SK-N-SH (cell line): ENCODE measurements around the gene NECTIN1. TPM values are rescaled to one million over a fixed set of nuclear protein-coding genes. Genes with fewer than 3 reads are reported as not detected.

Experiments
- CTCF ChIA-PET: fragments of 300-600, 350-600 bp; formaldehyde crosslinking; extraction: SDS; loops from one replicate; lab custom pipeline; 2021; lab: Yijun Ruan, JAX
- POLR2A ChIA-PET: fragments of 350-600 bp; sonication (Branson Sonifier 250); formaldehyde crosslinking; extraction: SDS; loops from one replicate; lab custom pipeline; 2020; ENCODE audit warnings: antibody characterized with exemption, inconsistent platforms; lab: Yijun Ruan, JAX
- DNase-seq: peaks from one replicate; pipeline ENCODE4 v3.0.0; 2012
- H2AFZ ChIP-seq: fragments of 200-600 bp; sonication (generic); 2 replicates; pipeline ENCODE4 v1.8.1; 2016; ENCODE audit warnings: antibody characterized with exemption, mild to moderate bottlenecking, low read depth
- H3F3A ChIP-seq: fragments of 200-600 bp; sonication (generic); replicated peaks from 2 replicates; pipeline ENCODE3; 2016; ENCODE audit warnings: antibody characterized with exemption, mild to moderate bottlenecking; ENCODE audit not compliant: insufficient read depth
- H3K27ac ChIP-seq, 2 experiments: fragments of 200-500 bp in 1 of 2; fragments of 200-600 bp in 1 of 2; sonication (Bioruptor generic) in 1 of 2; sonication (generic), shearing (Covaris generic) in 1 of 2; 2 replicates each; pipeline versions ENCODE4 v1.5.1 to v1.6.1; 2014 to 2016; ENCODE audit warnings: low read depth in 2 of 2, inconsistent platforms in 1 of 2, low read length in 1 of 2, mild to moderate bottlenecking in 1 of 2, mixed read lengths in 1 of 2
- H3K27me3 ChIP-seq: fragments of 200-600 bp; sonication (generic), shearing (Covaris generic); 2 replicates; pipeline ENCODE4 v1.6.1; 2016; ENCODE audit warnings: mixed run types; ENCODE audit not compliant: insufficient read depth
- H3K36me3 ChIP-seq, 2 experiments: fragments of 200-500 bp in 1 of 2; fragments of 200-600 bp in 1 of 2; sonication (Bioruptor generic) in 1 of 2; sonication (generic) in 1 of 2; replicated peaks in 1 of 2; 2 replicates each; pipeline versions ENCODE3 to v1.5.1; 2014 to 2016; ENCODE audit warnings: low read length in 1 of 2, mild to moderate bottlenecking in 1 of 2; ENCODE audit not compliant: insufficient read depth in 2 of 2, control insufficient read depth in 1 of 2
- H3K4me1 ChIP-seq, 2 experiments: fragments of 200-500 bp in 1 of 2; fragments of 200-600 bp in 1 of 2; sonication (Bioruptor generic) in 1 of 2; sonication (generic), shearing (Covaris generic) in 1 of 2; 2 replicates each; pipeline versions ENCODE4 v1.5.1 to v1.6.1; 2014 to 2016; ENCODE audit warnings: low read depth in 1 of 2, low read length in 1 of 2, mixed run types in 1 of 2; ENCODE audit not compliant: insufficient read depth in 2 of 2, control insufficient read depth in 1 of 2
- H3K4me2 ChIP-seq: fragments of 200-600 bp; sonication (generic), shearing (Covaris generic); 2 replicates; pipeline ENCODE4 v1.6.1; 2017; ENCODE audit warnings: mixed run types
- H3K4me3 ChIP-seq, 2 experiments: fragments of 200-500 bp in 1 of 2; fragments of 200-600 bp in 1 of 2; sonication (Bioruptor generic) in 1 of 2; sonication (generic), shearing (Covaris generic) in 1 of 2; 2 replicates each; pipeline versions ENCODE4 v1.5.1 to v1.8.1; 2014 to 2016; ENCODE audit warnings: low read depth in 2 of 2, inconsistent platforms in 1 of 2, low read length in 1 of 2, mild to moderate bottlenecking in 1 of 2, mixed read lengths in 1 of 2, moderate library complexity in 1 of 2
- H3K79me2 ChIP-seq: fragments of 200-600 bp; sonication (generic); 2 replicates; pipeline ENCODE4 v1.8.1; 2017; ENCODE audit warnings: mild to moderate bottlenecking; ENCODE audit not compliant: insufficient read depth
- H3K9ac ChIP-seq: fragments of 200-600 bp; sonication (generic); 2 replicates; pipeline ENCODE4 v1.6.1; 2017; ENCODE audit warnings: mixed run types
- H3K9me2 ChIP-seq: fragments of 200-600 bp; sonication (generic); 2 replicates; pipeline ENCODE4 v1.6.1; 2017; ENCODE audit warnings: mixed run types
- H3K9me3 ChIP-seq: fragments of 200-600 bp; sonication (generic); 2 replicates; pipeline ENCODE4 v1.6.1; 2017; ENCODE audit warnings: mixed run types, mild to moderate bottlenecking, moderate library complexity
- H4K20me1 ChIP-seq: fragments of 200-600 bp; sonication (generic); 2 replicates; pipeline ENCODE4 v1.6.1; 2017; ENCODE audit warnings: mild to moderate bottlenecking, mixed run types; ENCODE audit not compliant: insufficient read depth
- ELF1 ChIP-seq: IDR thresholded peaks from 2 replicates; pipeline ENCODE4 v1.4.0; 2012
- EP300 ChIP-seq, 2 experiments: IDR thresholded peaks; 2 replicates each; pipeline versions ENCODE4 v1.4.0 to v1.6.1; 2012; ENCODE audit warnings: borderline replicate concordance in 1 of 2, low read depth in 1 of 2, low read length in 1 of 2
- FOSL2 ChIP-seq: IDR thresholded peaks from 2 replicates; pipeline ENCODE4 v1.4.0; 2012; ENCODE audit warnings: low read depth, mild to moderate bottlenecking, moderate library complexity, borderline replicate concordance
- MEF2A ChIP-seq: IDR thresholded peaks from 2 replicates; pipeline ENCODE4 v1.4.0; 2012; ENCODE audit warnings: low read depth, borderline replicate concordance
- NFIC ChIP-seq: IDR thresholded peaks from 2 replicates; pipeline ENCODE4 v1.4.0; 2012; ENCODE audit warnings: borderline replicate concordance
- POLR2AphosphoS5 ChIP-seq: IDR thresholded peaks from 2 replicates; pipeline ENCODE4 v1.6.1; 2012; ENCODE audit warnings: low read depth, low read length
- RCOR1 ChIP-seq: fragments of 150-350 bp; IDR thresholded peaks from 2 replicates; pipeline ENCODE4 v1.6.1; 2017; ENCODE audit warnings: antibody characterized with exemption, low read length
- RFX5 ChIP-seq: IDR thresholded peaks from 2 replicates; pipeline ENCODE4 v1.6.1; 2012; ENCODE audit warnings: mild to moderate bottlenecking, improper control_type of control experiment, low read length
- RXRA ChIP-seq: IDR thresholded peaks from 2 replicates; pipeline ENCODE4 v1.4.0; 2012; ENCODE audit warnings: low read depth, mild to moderate bottlenecking, borderline replicate concordance
- TEAD4 ChIP-seq: IDR thresholded peaks from 2 replicates; pipeline ENCODE4 v1.4.0; 2012; ENCODE audit warnings: mild to moderate bottlenecking, borderline replicate concordance; ENCODE audit not compliant: insufficient read depth
- YY1 ChIP-seq: IDR thresholded peaks from 2 replicates; pipeline ENCODE4 v1.4.0; 2012; ENCODE audit warnings: low read depth, mild to moderate bottlenecking
- WGBS: methylation state at CpG from one replicate; pipeline ENCODE4 v1.1.6; 2017; ENCODE audit warnings: low lambda C conversion rate; 5-methylcytosine and 5-hydroxymethylcytosine counted together
- polyA plus RNA-seq, 3 experiments: library from polyadenylated mRNA; depleted of rRNA; stranded (reverse); fragments of >200 nt; gene quantifications; 2 replicates each; pipeline ENCODE4 v1.2.3, GENCODE V29; 2012
- TF ChIP-seq, protein P1 (sequence below): IDR thresholded peaks from 2 replicates; pipeline ENCODE4 v1.4.0; 2012; ENCODE audit warnings: low read depth, borderline replicate concordance
- TF ChIP-seq, protein P2 (sequence below): IDR thresholded peaks from 2 replicates; pipeline ENCODE4 v1.4.0; 2012; ENCODE audit warnings: low read depth

The NECTIN1 gene
- polyA plus RNA-seq, 1 of the 3 experiments (the other 2 are of a cell fraction), result 9.1 TPM

- TF ChIP-seq MEF2A (no peak), YY1 (no peak), EP300 (IDR thresholded peaks at IDR 0.05; ENCODE audit: borderline replicate concordance in 1 of 2, low read depth in 1 of 2, low read length in 1 of 2) (no peak), RFX5 (no peak), POLR2AphosphoS5 (no peak), NFIC (no peak), ELF1 (no peak)
- TF ChIP-seq, protein P1, sequence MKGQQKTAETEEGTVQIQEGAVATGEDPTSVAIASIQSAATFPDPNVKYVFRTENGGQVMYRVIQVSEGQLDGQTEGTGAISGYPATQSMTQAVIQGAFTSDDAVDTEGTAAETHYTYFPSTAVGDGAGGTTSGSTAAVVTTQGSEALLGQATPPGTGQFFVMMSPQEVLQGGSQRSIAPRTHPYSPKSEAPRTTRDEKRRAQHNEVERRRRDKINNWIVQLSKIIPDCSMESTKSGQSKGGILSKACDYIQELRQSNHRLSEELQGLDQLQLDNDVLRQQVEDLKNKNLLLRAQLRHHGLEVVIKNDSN, result no peak
- H3K9ac ChIP-seq, result no peak overlapping the region
- H3K79me2 ChIP-seq, result 0 out of 2 replicates have a peak, but pooled peaks cover 5% of the 10 kb centered on the region
- no peaks in the 10 kb centered on the region for H3F3A ChIP-seq
- no peaks in the 10 kb centered on the region for H3K9me3 ChIP-seq
- peaks cover 20% of the 10 kb centered on the region for H4K20me1 ChIP-seq
- POLR2A ChIA-PET, result interaction anchor here (0.8 to 1.2 kb wide), 2 partner anchors 9 to 19 kb away, joined by 3 read pairs; partner anchors contain the start of gene NECTIN1
- H3K27ac ChIP-seq, result peak overlapping the region in 1 of 2 experiments; percentile 78; a peak in 2 of 4 replicates
- CTCF ChIA-PET, result interaction anchor here (0.6 to 3.1 kb wide), 24 partner anchors 9 to 388 kb away, joined by 3 to 22 read pairs (median 4); partner anchors contain the start of gene NECTIN1
- 90% methylated on average over 10 of the region's 18 CpGs for WGBS
- H3K36me3 ChIP-seq, result no peaks in the 10 kb centered on the region
- H3K27me3 ChIP-seq, result no peaks in the 10 kb centered on the region
- no peak for DNase-seq
- no peak overlapping the region for H2AFZ ChIP-seq
- no peaks in the 10 kb centered on the region for H3K9me2 ChIP-seq
- no peak overlapping the region for H3K4me2 ChIP-seq
- H3K4me3 ChIP-seq, result no peak overlapping the region; a peak in 1 of 4 replicates
- peaks cover 9 to 90% of the 10 kb centered on the region in 2 experiments; a peak in 2 of 4 replicates for H3K4me1 ChIP-seq
These were observed 8.6 kb downstream of the NECTIN1 start for GRCh38 chr11:119720311-119720913.

DNA sequence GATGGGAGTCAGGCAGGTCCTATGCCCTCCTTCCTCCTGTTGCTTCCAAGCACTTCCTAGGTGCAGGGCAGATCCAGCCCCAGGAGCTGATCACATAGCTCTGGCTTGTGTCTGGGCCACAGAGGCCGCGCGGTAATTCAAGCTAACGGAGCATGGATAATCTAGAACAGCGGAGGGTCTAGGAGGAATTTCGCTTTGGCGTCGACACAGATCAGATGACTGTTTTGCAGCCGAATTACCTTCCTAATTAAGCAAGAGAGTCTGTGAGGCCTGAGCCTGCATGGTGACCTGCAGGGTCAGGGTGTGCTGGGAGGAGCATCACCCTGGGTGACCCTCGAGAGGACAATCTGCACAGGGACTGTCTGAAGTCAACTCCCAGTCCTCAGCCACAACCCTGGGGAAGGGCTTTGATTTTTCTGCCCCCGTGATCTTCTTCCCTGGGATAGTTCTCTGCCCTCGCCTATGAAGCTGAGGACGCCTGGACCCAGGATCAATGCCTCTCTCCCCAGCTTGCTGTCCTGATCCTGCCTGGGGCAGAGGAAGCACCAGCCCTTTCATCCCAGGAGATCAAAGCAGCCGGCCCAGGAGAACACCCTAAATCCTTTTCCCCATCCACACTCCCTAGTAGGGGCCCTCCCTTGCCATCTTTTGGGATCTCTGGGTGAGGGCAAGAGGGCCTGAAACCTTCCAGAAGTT is 11.0 kb downstream of the NECTIN1 start:
- Histone ChIP-seq H3K9me3 (no peaks in the 10 kb centered on the region), H3K36me3 (no peaks in the 10 kb centered on the region), H3K9me2 (no peaks in the 10 kb centered on the region), H3K4me3 (no peak overlapping the region)
- POLR2A ChIA-PET, result interaction anchor here (1.0 kb wide), 1 partner anchor 9 kb away, joined by 3 read pairs; no protein-coding TSS in a partner anchor
- TF ChIP-seq RCOR1, result peak; percentile 49; the same call in 1 of the 2 replicates
- TF ChIP-seq RXRA, result no peak
- no peak for TF ChIP-seq FOSL2
- TF ChIP-seq MEF2A, result no peak
- TF ChIP-seq TEAD4, result no peak
- no peak for TF ChIP-seq ELF1
- TF ChIP-seq, protein P2, sequence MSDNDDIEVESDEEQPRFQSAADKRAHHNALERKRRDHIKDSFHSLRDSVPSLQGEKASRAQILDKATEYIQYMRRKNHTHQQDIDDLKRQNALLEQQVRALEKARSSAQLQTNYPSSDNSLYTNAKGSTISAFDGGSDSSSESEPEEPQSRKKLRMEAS, result no peak
- TF ChIP-seq YY1, result no peak
- TF ChIP-seq, all 33 proteins: peak for 1
- Histone ChIP-seq H3K79me2 (0 out of 2 replicates have a peak, but pooled peaks cover 5% of the 10 kb centered on the region), H3K4me2 (no peak overlapping the region), H3K9ac (no peak overlapping the region), H4K20me1 (peaks cover 15% of the 10 kb centered on the region), H2AFZ (no peak overlapping the region), H3K27ac (peak overlapping the region in 1 of 2 experiments; percentile 66; a peak in 2 of 4 replicates), H3F3A (no peaks in the 10 kb centered on the region), H3K27me3 (no peaks in the 10 kb centered on the region), H3K4me1 (peaks cover 9 to 87% of the 10 kb centered on the region in 2 experiments; a peak in 2 of 4 replicates)
- peak; percentile 60 for DNase-seq
- CTCF ChIA-PET, result interaction anchor here (0.9 to 1.4 kb wide), 6 partner anchors 10 to 390 kb away, joined by 3 to 5 read pairs (median 4); partner anchors contain the start of gene NECTIN1
- WGBS, result 84% methylated on average over 14 of the region's 14 CpGs
